Measurements from ENCODE around the gene SFSWAP. TPM values are rescaled to one million over a fixed set of nuclear protein-coding genes. Genes with fewer than 3 reads are reported as not detected.
"Not testable (repeated sequence)": the region's sequence is repeated elsewhere in the genome, so short reads cannot be mapped to it uniquely, and the experiment has no call there.

The SFSWAP gene
- polyA plus RNA-seq, 1 donor from 2014 or later: 56.6 TPM

DNA sequence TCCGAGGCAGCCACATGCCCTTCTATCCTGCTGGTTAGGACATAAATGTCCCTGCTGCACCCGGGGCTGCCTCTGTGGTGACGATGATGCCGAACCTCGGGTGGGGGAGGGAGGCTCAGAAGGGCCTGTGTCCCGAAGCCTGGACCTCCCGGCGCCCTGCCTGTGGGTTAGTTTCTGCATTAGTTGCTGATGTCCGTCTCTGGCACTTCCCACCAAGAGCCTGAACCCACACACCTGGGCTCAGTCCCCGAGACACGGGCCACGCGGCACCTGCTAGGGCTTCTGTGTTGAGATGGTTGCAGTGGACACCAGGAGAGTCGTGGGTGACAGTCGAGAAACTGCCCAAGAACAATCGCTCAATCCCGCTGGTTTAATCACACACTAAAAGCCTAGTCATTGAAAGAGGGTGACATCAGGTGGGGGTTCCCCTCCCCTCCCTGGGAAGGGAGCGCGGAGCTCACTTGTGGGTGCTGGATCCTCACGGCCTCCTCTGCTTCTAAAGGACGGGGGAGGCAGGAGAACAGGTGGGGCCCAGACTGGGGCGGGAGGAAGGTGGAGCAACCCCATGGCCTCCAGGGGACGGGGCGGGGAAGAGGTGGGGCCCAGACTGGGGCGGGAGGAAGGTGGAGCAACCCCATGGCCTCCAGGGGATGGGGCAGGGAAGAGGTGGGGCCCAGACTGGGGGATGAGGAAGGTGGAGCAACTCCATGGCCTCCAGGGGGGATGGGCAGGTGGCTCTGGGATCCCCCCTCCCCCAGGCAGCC, 29.0 kb upstream of the SFSWAP start:
- H3K79me2 ChIP-seq (replicated peaks; ENCODE audit: insufficient read depth, low read length); H4K20me1 ChIP-seq (ENCODE audit: insufficient read depth); H3K9me3 ChIP-seq (ENCODE audit: low read length); H3K36me3 ChIP-seq (ENCODE audit: insufficient read depth, low read length); H3F3A ChIP-seq (ENCODE audit: insufficient read depth, low read length, poor library complexity, severe bottlenecking); H3K27me3 ChIP-seq (ENCODE audit: insufficient read depth, low read depth, low read length); H3K9ac ChIP-seq (ENCODE audit: low read length); H3K9me2 ChIP-seq (ENCODE audit: insufficient read depth, low read length); H3K27ac ChIP-seq (ENCODE audit: low read length); H2AFZ ChIP-seq (ENCODE audit: low read depth, low read length); H3K4me3 ChIP-seq (ENCODE audit: low read length); H3K4me2 ChIP-seq (ENCODE audit: low read length): not testable (repeated sequence)

DNA sequence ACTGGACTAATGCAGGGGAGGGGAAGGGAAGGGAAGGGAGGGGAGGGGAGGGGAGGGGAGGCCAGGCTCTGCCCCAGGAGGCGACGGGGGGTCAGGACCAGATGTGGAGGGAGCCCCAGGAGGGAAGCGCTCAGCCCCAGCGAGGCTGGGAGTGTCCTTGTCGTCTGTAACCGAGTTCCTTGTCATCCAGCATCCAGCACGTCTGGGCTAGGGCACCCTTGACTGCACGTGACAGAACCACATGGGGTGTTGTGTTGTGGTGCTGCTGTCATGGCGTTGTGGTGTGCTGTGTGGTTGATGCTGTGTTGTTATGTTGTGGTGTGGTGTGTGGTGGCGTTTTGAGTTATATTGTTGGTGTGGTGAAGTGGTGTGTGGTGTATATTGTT, 28.4 kb upstream of the SFSWAP start:
- H3K27me3 ChIP-seq (ENCODE audit: insufficient read depth, low read depth, low read length): no peaks in the 10 kb centered on the region
- H3K4me3 ChIP-seq (ENCODE audit: low read length): no peak overlapping the region
- no peaks in the 10 kb centered on the region for H4K20me1 ChIP-seq (ENCODE audit: insufficient read depth)
- no peaks in the 10 kb centered on the region for H3K79me2 ChIP-seq (replicated peaks; ENCODE audit: insufficient read depth, low read length)
- H2AFZ ChIP-seq (ENCODE audit: low read depth, low read length): no peak overlapping the region
- no peaks in the 10 kb centered on the region for H3K36me3 ChIP-seq (ENCODE audit: insufficient read depth, low read length)
- H3K9me3 ChIP-seq (ENCODE audit: low read length): no peaks in the 10 kb centered on the region
- H3F3A ChIP-seq (ENCODE audit: insufficient read depth, low read length, poor library complexity, severe bottlenecking): no peaks in the 10 kb centered on the region
- H3K27ac ChIP-seq (ENCODE audit: low read length): no peak overlapping the region
- TF ChIP-seq, protein P1, sequence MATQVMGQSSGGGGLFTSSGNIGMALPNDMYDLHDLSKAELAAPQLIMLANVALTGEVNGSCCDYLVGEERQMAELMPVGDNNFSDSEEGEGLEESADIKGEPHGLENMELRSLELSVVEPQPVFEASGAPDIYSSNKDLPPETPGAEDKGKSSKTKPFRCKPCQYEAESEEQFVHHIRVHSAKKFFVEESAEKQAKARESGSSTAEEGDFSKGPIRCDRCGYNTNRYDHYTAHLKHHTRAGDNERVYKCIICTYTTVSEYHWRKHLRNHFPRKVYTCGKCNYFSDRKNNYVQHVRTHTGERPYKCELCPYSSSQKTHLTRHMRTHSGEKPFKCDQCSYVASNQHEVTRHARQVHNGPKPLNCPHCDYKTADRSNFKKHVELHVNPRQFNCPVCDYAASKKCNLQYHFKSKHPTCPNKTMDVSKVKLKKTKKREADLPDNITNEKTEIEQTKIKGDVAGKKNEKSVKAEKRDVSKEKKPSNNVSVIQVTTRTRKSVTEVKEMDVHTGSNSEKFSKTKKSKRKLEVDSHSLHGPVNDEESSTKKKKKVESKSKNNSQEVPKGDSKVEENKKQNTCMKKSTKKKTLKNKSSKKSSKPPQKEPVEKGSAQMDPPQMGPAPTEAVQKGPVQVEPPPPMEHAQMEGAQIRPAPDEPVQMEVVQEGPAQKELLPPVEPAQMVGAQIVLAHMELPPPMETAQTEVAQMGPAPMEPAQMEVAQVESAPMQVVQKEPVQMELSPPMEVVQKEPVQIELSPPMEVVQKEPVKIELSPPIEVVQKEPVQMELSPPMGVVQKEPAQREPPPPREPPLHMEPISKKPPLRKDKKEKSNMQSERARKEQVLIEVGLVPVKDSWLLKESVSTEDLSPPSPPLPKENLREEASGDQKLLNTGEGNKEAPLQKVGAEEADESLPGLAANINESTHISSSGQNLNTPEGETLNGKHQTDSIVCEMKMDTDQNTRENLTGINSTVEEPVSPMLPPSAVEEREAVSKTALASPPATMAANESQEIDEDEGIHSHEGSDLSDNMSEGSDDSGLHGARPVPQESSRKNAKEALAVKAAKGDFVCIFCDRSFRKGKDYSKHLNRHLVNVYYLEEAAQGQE (IDR thresholded peaks at IDR 0.05; ENCODE audit: borderline replicate concordance): no peak
- TF ChIP-seq, protein P2, sequence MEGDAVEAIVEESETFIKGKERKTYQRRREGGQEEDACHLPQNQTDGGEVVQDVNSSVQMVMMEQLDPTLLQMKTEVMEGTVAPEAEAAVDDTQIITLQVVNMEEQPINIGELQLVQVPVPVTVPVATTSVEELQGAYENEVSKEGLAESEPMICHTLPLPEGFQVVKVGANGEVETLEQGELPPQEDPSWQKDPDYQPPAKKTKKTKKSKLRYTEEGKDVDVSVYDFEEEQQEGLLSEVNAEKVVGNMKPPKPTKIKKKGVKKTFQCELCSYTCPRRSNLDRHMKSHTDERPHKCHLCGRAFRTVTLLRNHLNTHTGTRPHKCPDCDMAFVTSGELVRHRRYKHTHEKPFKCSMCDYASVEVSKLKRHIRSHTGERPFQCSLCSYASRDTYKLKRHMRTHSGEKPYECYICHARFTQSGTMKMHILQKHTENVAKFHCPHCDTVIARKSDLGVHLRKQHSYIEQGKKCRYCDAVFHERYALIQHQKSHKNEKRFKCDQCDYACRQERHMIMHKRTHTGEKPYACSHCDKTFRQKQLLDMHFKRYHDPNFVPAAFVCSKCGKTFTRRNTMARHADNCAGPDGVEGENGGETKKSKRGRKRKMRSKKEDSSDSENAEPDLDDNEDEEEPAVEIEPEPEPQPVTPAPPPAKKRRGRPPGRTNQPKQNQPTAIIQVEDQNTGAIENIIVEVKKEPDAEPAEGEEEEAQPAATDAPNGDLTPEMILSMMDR (IDR thresholded peaks at IDR 0.05; ENCODE audit: poor library complexity, severe bottlenecking): no peak
- TF ChIP-seq SMC3 (conservative IDR thresholded peaks at IDR 0.05; ENCODE audit: poor library complexity) (no peak), EP300 (conservative IDR thresholded peaks at IDR 0.05; ENCODE audit: poor library complexity, severe bottlenecking) (no peak), MXI1 (conservative IDR thresholded peaks at IDR 0.05; ENCODE audit: poor library complexity, severe bottlenecking) (no peak), RAD21 (conservative IDR thresholded peaks at IDR 0.05) (no peak), POLR2AphosphoS5 (IDR thresholded peaks at IDR 0.05) (no peak), TAF1 (IDR thresholded peaks at IDR 0.05; ENCODE audit: low read depth) (no peak), EZH2 (IDR thresholded peaks at IDR 0.05; ENCODE audit: borderline replicate concordance, insufficient read depth, low read length, poor library complexity, severe bottlenecking) (no peak)
- H3K9ac ChIP-seq (ENCODE audit: low read length): no peak overlapping the region
- H3K4me2 ChIP-seq (ENCODE audit: low read length): no peak overlapping the region
- no peaks in the 10 kb centered on the region for H3K9me2 ChIP-seq (ENCODE audit: insufficient read depth, low read length)

All from neural cell (in vitro differentiated cells).